Brain microvascular endothelial cell (primary cell): ENCODE measurements around the gene RUNDC3A.

ENCODE experiments used
- DNase-seq: peaks from one replicate; pipeline ENCODE4 v3.0.0-alpha.2; 2020
- H3K27ac ChIP-seq: fragments of 250-450 bp; sonication (Bioruptor Pico); 2 replicates; pipeline ENCODE4 v1.5.1; 2020; ENCODE audit warnings: mild to moderate bottlenecking, moderate library complexity
- H3K27me3 ChIP-seq: fragments of 250-450 bp; sonication (Bioruptor Pico); replicated peaks from 2 replicates; pipeline ENCODE4 v1.5.1; 2020; ENCODE audit warnings: mild to moderate bottlenecking
- H3K36me3 ChIP-seq: fragments of 250-450 bp; sonication (Bioruptor Pico); replicated peaks from 2 replicates; pipeline ENCODE4 v1.5.1; 2020; ENCODE audit warnings: mild to moderate bottlenecking
- H3K4me3 ChIP-seq: 2 replicates; pipeline ENCODE4 v1.5.1; 2011; ENCODE audit warnings: low read depth, mild to moderate bottlenecking, control low read depth, low read length, moderate library complexity
- CTCF ChIP-seq: IDR thresholded peaks from 2 replicates; pipeline ENCODE4 v1.5.1; 2011; ENCODE audit warnings: low read depth, mild to moderate bottlenecking, moderate library complexity, low read length, control low read depth, inconsistent platforms; ENCODE audit errors: missing control alignments
- in situ Hi-C: cut with HindIII; loops from 2 replicates; pipeline ENCODE4 v1.10.0; 2017; ENCODE audit warnings: low sequenced_read_pairs, low pct_ligation_motif_present

Gene RUNDC3A

GRCh38 chr17:44279666-44280391 is 28.6 kb upstream of the RUNDC3A start:
- Histone ChIP-seq H3K4me3 (no peak overlapping the region), H3K36me3 (no peaks in the 10 kb centered on the region), H3K27me3 (no peaks in the 10 kb centered on the region), H3K27ac (peak overlapping the region; percentile 65)
- DNase-seq = peak; percentile 92
- TF ChIP-seq CTCF = no peak
- in situ Hi-C loops = no loop called here

- in situ Hi-C loops = no loop called here
- Histone ChIP-seq H3K27ac (peak overlapping the region; percentile 65), H3K4me3 (no peak overlapping the region), H3K27me3 (no peaks in the 10 kb centered on the region), H3K36me3 (no peaks in the 10 kb centered on the region)
- TF ChIP-seq CTCF = no peak
- DNase-seq = no peak
These were observed 27.9 kb upstream of the RUNDC3A start for GRCh38 chr17:44280392-44280937.

GRCh38 chr17:44281570-44281969 is 26.8 kb upstream of the RUNDC3A start:
- DNase-seq = no peak
- TF ChIP-seq CTCF = no peak
- Histone ChIP-seq H3K36me3 (no peaks in the 10 kb centered on the region), H3K27me3 (no peaks in the 10 kb centered on the region), H3K27ac (no peak overlapping the region), H3K4me3 (no peak overlapping the region)
- in situ Hi-C loops = no loop called here

- in situ Hi-C loops = no loop called here
- no peaks in the 10 kb centered on the region for H3K27me3 ChIP-seq
- H3K36me3 ChIP-seq = no peaks in the 10 kb centered on the region
- TF ChIP-seq CTCF = no peak
- no peak for DNase-seq
- no peak overlapping the region for H3K4me3 ChIP-seq
- H3K27ac ChIP-seq = no peak overlapping the region
These were observed 26.1 kb upstream of the RUNDC3A start for GRCh38 chr17:44282264-44282663.

GRCh38 chr17:44283344-44284023 is 24.9 kb upstream of the RUNDC3A start:
- in situ Hi-C loops = no loop called here
- TF ChIP-seq CTCF = no peak

More at GRCh38 chr17:44283344-44284023, 24.9 kb upstream of the RUNDC3A start:
- no peak for DNase-seq
- Histone ChIP-seq H3K27me3 (no peaks in the 10 kb centered on the region), H3K27ac (no peak overlapping the region), H3K36me3 (no peaks in the 10 kb centered on the region), H3K4me3 (no peak overlapping the region)
